Mucosa of gallbladder (tissue), 1 donor: Measurements from ENCODE around the gene CD3G. TPM values are rescaled to one million over a fixed set of nuclear protein-coding genes. Genes with fewer than 3 reads are reported as not detected.

ENCODE experiments used
- DNase-seq: peaks from one replicate; pipeline ENCODE4 v3.0.0-alpha.2; 2020; ENCODE audit warnings: low spot score
- total RNA-seq: library from RNA; stranded (reverse); gene quantifications from one replicate; pipeline ENCODE4 v1.2.1, GENCODE V29; 2021
- donor health status: DM: no; HTN: no; CAD: no.

The CD3G gene
- total RNA-seq, 1 donor from 2014 or later = 3.0 TPM

- DNase-seq = no peak
Observed at GRCh38 chr11:118325283-118325682, 18.9 kb upstream of the CD3G start.

GRCh38 chr11:118328745-118329144, 15.4 kb upstream of the CD3G start:
- no peak for DNase-seq

- DNase-seq = no peak
Observed at GRCh38 chr11:118334745-118335144, 9.4 kb upstream of the CD3G start.

GRCh38 chr11:118338637-118339061, 5.5 kb upstream of the CD3G start:
- peak; percentile 52 for DNase-seq

DNA sequence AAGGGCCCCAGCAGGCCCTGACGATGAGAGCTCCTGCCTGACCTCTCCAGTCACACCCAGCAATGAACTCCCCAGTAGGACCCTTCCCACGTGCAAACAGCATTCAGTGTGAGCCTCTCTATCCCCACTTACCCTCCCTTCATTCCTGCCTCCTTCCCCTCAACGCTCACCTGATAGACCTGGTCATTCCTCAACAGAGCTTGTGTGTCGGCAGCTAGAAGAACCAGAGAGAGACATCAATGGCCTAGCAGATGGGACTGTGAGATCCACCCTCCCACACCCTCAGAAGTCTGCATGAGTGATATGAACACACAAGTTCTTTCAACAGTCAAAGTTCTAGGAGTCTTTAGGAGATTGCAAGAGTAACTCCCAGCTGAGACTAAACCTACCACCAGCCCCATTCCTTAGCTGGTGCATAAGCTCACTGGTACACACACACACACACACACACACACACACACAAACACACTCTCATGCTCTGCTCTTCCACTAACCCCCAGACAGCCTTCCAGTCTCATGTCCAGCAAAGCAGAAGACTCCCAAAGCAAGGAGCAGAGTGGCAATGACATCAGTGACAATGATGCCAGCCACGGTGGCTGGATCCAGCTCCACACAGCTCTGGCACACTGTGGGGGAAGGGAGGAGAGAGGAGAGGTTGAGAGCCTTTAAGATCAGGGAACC, 4.7 kb upstream of the CD3G start:
- DNase-seq = no peak

DNA sequence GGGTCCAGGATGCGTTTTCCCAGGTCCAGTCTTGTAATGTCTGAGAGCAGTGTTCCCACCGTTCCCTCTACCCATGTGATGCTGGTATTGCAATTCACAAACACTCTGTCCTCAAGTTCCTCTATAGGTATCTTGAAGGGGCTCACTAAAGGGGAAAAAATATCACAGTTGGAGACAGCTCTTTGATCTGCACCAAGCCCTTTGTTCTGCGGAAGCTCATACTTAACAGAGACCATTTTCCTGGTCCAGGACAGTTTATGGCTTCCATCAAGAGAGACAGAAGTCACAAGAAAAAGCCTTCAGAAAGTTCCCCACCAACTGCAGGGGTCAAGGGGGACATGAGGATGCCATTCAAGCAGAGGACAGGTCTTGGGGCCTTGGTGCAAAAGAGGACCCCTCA, 3.7 kb upstream of the CD3G start:
- DNase-seq = no peak

DNA sequence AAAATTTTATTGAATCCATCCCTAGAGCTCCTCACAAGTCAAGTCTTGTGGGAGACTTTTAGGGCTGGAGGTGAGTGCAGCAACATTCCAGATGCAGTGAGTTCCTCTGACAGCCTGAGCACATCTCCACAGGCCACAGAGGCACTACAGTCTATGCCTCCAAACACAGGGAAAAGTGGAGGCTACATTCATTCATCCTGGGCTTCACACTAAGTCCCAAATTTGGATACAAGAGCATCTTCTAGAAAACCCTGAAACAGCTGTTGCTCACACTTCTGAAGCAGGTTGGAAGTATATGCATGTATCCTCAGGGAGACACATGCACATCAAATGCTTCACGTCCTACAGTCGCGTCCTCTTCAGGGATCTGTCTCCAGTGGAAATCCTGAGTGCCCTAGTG, 2.9 kb upstream of the CD3G start:
- DNase-seq = no peak

DNA sequence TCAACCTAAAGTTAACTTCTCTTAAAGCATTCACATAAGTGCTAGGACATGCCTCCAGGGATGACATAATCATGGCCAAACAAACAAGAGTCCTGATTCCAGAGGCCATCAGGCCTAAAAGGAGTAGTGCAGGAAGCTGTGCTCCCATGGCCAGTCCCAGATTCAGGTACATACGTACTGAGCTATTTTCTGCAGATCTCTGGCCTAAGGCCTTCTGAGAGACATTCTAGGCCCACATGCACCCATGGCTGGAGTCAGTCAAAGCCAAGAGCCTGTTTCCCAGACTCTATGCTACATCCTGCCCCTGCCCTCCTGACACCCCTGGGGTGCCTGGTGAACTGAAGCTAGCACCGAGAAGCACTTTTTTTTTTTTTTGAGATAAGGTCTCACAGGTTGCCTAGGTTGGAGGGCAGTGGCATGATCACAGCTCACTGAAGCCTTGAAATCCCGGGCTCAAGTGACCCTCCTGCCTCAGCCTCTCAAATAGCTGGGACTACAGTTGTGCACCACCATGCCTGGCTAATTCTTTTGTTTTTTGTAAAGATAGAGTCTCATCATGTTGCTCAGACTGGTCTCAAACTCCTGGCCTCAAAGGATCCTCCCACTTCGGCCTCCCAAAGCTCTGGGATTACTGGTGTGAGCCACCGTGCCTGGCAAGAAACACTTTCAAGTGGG, 2.2 kb upstream of the CD3G start:
- DNase-seq = no peak

DNA sequence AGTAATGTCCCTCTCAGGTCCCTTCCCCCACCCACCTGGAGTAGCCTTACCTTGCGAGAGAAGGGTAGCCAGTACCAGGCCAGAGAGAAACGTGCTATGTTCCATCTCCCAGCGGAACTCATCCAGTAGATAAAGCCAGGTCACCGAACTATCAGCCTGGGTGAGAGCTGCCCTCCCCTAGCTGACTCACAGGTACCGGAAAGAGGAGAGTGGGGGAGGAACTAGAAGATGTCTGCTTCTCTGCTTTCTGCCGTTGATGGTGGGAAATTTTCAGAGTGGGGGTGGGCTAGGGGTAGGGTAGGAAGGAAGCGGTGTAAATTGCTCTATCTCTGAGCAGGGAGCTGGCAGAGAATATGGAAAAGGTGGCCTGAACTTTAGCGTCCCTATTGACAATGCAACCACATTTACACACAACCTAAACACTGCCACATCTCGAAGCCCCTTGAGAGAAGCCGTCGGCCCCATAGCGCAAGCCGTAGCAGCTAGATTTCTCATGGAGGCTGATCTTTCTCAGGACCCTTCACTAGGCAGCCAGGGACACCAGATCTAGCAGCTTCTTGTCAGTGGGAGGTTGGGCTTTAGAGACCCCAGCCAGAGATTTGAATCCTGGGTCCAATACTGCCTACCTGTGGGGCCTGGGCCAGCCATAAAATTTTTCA, 1.5 kb upstream of the CD3G start, which contains the start of gene CD3D:
Gene CD3D (minus strand): TSS at position 203 of the 659 bp plus-strand sequence. CDS start 98 bp downstream, at position 105.
- DNase-seq = no peak

DNA sequence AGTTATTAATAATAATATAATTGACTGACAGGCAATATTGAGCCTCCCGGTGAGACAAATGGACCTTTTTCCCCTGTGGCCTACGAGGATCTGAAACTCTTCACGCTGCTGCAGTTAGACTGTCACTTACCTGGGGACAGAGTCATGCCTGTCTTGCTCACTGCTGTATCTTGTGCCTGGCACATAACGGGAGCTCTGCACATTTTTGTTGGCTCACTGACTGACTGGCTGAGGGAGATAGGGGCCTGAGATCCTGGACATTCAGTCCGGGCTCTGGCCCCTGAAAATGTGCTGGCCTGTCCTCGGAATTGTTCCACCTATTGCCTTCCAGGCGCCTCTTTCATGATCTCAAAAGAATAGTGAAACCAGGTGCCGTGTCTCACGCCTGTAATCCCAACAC, 896 bp upstream of the CD3G start:
- DNase-seq = no peak

- no peak for DNase-seq
Observed at GRCh38 chr11:118349475-118349874, 5.3 kb downstream of the CD3G start.

DNA sequence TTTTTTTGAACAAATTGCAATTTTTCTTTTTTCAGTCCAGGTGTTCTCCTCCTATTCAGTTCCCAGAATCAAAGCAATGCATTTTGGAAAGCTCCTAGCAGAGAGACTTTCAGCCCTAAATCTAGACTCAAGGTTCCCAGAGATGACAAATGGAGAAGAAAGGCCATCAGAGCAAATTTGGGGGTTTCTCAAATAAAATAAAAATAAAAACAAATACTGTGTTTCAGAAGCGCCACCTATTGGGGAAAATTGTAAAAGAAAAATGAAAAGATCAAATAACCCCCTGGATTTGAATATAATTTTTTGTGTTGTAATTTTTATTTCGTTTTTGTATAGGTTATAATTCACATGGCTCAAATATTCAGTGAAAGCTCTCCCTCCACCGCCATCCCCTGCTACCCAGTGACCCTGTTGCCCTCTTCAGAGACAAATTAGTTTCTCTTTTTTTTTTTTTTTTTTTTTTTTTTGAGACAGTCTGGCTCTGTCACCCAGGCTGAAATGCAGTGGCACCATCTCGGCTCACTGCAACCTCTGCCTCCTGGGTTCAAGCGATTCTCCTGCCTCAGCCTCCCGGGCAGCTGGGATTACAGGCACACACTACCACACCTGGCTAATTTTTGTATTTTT, 9.1 kb downstream of the CD3G start:
- no peak for DNase-seq

GRCh38 chr11:118358071-118358470, 13.9 kb downstream of the CD3G start:
- no peak for DNase-seq

DNA sequence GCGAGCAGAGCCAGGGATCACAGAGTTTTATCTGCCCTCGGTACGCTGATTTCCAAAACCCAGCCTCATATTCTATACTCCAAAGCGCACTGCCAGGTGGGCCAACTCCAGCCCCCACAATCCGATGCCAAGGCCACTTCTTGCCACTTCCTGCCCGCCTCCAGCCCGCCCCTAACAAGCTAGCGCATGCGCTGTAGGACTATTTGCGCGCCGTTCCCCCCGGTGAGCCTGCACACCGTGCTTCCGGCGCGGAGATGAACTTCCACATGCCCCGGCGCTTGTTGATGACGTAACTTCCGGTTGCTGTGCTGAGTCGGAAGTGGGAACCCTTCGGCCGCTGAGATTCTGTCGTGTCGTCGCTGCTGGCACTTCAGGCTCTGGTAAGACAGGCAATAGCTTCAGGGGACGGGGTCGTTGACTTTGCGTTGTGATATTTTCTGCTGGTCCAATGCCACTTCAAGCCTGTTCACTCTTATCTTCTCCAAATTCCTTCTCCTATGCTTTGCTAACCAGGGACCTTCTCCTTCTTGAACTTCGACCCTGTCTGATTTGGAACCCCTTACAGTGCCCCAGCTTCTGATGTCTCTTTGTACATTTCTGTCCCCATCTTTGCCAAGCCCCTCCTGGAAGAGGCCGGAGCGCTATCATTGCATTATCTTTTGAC, 15.3 kb downstream of the CD3G start, which contains the start of gene UBE4A:
Gene UBE4A (plus strand): TSS at position 306 of the 664 bp plus-strand sequence. CDS start 5,481 bp downstream, outside the sequence.
- DNase-seq = peak; percentile 97

GRCh38 chr11:118364956-118365615, 20.9 kb downstream of the CD3G start:
- no peak for DNase-seq

- no peak for DNase-seq
Observed at GRCh38 chr11:118366287-118366686, 22.1 kb downstream of the CD3G start.

- no peak for DNase-seq
Observed at GRCh38 chr11:118370774-118371173, 26.6 kb downstream of the CD3G start.

DNA sequence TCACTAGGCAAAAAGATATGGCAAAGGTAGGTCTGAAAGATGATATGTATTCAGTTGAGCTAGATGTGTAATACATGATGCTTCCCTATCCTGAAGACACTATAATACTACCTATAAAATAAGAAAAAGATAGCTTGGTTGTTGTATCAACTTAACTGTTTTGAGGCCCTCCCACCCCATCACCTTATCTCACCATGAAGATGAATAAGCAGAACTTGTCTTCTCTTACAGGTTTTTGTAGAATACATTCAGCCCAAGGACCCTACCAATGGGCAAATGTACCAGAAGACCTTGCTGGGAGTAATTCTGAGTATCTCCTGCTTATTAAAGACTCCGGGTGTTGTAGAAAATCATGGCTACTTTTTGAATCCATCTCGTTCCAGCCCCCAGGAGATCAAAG, 29.1 kb downstream of the CD3G start:
- DNase-seq = no peak

DNA sequence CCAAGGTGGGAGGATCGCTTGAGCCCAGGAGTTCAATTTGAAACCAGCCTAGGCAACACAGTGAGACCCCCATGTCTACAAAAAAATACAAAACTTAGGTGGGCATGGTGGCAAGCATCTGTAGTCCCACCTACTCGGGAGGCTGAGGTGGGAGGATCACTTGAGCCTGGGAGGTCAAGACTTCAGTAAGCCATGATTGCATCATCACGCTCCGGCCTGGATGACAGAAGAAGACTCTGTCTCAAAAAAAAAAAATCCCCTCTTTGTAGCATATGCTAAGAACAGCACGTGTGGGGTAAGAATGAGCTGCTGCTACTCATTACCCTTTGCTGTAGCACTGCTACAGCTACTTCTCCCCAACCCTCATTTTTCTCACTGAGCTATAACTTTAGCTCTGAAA, 29.7 kb downstream of the CD3G start:
- DNase-seq = no peak

GRCh38 chr11:118374729-118375128, 30.6 kb downstream of the CD3G start:
- no peak for DNase-seq

DNA sequence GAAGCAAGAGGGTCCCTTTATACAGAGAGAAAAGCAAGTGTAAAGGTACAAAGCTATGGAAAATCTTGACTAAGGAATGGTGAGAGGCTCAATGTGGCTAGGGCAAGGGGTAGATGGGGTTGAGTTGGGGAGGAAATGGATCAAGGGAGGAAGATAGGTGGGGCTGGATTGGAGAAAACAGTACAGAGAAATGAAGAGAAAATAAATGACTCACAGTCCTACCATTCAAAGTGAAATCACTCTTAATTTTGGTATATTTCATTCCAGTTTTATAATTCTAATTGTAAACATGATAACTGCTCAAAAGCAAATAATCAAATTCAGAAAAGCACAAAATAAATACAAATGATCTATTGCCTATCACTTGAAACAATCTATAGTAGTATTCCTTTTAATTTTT, 31.8 kb downstream of the CD3G start:
- no peak for DNase-seq
